ENCODE results near the gene ZBTB9.

ZBTB9 gene

DNA sequence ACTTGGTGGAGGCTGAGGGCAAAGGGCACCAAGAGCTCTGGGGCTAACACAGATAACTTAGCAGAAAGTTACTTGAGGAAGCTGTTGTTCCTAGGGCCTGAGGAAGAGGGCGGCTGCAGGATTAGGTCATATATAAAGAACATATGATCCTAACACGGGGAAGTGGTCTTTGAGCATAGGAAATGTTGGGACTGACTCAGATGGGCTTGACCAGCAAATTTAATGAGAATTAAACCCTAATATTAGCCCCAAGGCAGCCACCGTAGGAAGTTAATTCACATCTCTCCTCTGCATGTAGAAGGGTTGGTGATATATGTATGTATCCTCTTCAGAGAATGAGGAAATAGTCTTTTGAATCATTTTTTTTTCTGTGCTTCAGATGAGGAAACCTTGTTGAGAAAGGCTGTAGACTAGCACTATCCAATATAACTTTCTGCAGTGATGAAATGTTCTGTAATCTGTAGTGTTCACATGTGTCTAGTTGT, 9.2 kb upstream of the ZBTB9 start:
- H2AFZ ChIP-seq (ENCODE audit: low read length), result no peak overlapping the region
- H3K36me3 ChIP-seq (ENCODE audit: insufficient read depth, low read length), result peaks cover 24% of the 10 kb centered on the region; the same call in 1 of the 2 replicates
- H3K4me2 ChIP-seq (ENCODE audit: low read depth, low read length, poor library complexity, severe bottlenecking), result no peak overlapping the region
- no peaks in the 10 kb centered on the region for H3K79me2 ChIP-seq (ENCODE audit: insufficient read depth, low read length)
- no peak overlapping the region for H3K4me3 ChIP-seq (ENCODE audit: low read length, poor library complexity, severe bottlenecking)
- H3F3A ChIP-seq (ENCODE audit: low read depth), result no peaks in the 10 kb centered on the region
- H3K9me3 ChIP-seq (ENCODE audit: insufficient read depth, low read depth, low read length), result no peaks in the 10 kb centered on the region
- no peak overlapping the region for H3K9ac ChIP-seq (ENCODE audit: low read depth, low read length, poor library complexity, severe bottlenecking)
- H3K4me1 ChIP-seq (ENCODE audit: insufficient read depth, low read length, poor library complexity, severe bottlenecking), result no peaks in the 10 kb centered on the region
- H3K27me3 ChIP-seq (ENCODE audit: insufficient read depth, low read length, poor library complexity, severe bottlenecking), result no peaks in the 10 kb centered on the region
- no peaks in the 10 kb centered on the region for H3K9me2 ChIP-seq (replicated peaks; ENCODE audit: low read depth, low read length)
- no peaks in the 10 kb centered on the region for H4K20me1 ChIP-seq (ENCODE audit: insufficient read depth, low read length, poor library complexity, severe bottlenecking)
- TF ChIP-seq EZH2phosphoT487 (IDR thresholded peaks at IDR 0.05; ENCODE audit: borderline replicate concordance), result no peak
- TF ChIP-seq, protein P1, sequence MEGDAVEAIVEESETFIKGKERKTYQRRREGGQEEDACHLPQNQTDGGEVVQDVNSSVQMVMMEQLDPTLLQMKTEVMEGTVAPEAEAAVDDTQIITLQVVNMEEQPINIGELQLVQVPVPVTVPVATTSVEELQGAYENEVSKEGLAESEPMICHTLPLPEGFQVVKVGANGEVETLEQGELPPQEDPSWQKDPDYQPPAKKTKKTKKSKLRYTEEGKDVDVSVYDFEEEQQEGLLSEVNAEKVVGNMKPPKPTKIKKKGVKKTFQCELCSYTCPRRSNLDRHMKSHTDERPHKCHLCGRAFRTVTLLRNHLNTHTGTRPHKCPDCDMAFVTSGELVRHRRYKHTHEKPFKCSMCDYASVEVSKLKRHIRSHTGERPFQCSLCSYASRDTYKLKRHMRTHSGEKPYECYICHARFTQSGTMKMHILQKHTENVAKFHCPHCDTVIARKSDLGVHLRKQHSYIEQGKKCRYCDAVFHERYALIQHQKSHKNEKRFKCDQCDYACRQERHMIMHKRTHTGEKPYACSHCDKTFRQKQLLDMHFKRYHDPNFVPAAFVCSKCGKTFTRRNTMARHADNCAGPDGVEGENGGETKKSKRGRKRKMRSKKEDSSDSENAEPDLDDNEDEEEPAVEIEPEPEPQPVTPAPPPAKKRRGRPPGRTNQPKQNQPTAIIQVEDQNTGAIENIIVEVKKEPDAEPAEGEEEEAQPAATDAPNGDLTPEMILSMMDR (conservative IDR thresholded peaks at IDR 0.05; ENCODE audit: low read length), result no peak

DNA sequence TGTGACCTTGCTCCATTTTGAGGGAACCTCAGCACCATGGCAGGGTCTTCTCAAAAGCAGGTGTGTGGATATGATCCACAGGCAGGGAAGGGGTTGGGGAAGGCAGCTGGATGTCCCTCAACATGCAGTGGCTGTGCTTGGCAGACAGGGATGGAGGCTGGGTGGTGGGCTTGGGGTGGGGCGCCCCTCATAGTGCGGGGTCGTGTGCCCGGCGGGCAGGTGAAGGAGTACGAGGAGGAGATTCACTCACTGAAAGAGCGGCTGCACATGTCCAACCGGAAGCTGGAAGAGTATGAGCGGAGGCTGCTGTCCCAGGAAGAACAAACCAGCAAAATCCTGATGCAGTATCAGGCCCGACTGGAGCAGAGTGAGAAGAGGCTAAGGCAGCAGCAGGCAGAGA, 8.0 kb upstream of the ZBTB9 start:
- H3K36me3 ChIP-seq (ENCODE audit: insufficient read depth, low read length), result peaks cover 20% of the 10 kb centered on the region; the same call in 1 of the 2 replicates

DNA sequence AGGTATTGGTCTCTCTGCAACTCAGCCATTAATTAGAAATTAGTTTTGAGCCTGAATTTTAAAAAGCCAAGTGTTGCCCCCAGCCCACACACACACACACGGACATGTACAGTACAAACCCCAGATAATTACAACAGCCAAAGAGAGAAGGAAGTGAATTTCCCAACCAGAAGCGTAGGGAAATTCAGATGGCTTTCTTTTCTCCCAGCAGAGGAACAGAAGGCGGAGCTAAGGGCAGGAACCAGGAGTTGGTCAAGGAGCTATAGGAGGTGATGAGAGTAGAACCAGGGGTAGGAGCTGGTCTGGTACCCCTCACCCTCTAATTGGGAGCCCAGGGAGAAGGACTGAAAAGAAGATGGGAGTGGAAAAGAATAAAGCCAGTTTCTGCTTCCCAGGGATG, 3.9 kb upstream of the ZBTB9 start:
- H3K4me3 ChIP-seq (ENCODE audit: low read length, poor library complexity, severe bottlenecking), result no peak overlapping the region
- peaks cover 10% of the 10 kb centered on the region for H3K79me2 ChIP-seq (ENCODE audit: insufficient read depth, low read length)
- no peaks in the 10 kb centered on the region for H3K36me3 ChIP-seq (ENCODE audit: insufficient read depth, low read length)
- H2AFZ ChIP-seq (ENCODE audit: low read length), result no peak overlapping the region
- H4K20me1 ChIP-seq (ENCODE audit: insufficient read depth, low read length, poor library complexity, severe bottlenecking), result no peaks in the 10 kb centered on the region
- H3K9me2 ChIP-seq (replicated peaks; ENCODE audit: low read depth, low read length), result no peaks in the 10 kb centered on the region
- H3K9ac ChIP-seq (ENCODE audit: low read depth, low read length, poor library complexity, severe bottlenecking), result no peak overlapping the region
- no peaks in the 10 kb centered on the region for H3F3A ChIP-seq (ENCODE audit: low read depth)
- no peak overlapping the region for H3K4me2 ChIP-seq (ENCODE audit: low read depth, low read length, poor library complexity, severe bottlenecking)
- TF ChIP-seq, protein P1 (conservative IDR thresholded peaks at IDR 0.05; ENCODE audit: low read length), result no peak
- no peak for TF ChIP-seq EZH2phosphoT487 (IDR thresholded peaks at IDR 0.05; ENCODE audit: borderline replicate concordance)
- peaks cover 7% of the 10 kb centered on the region for H3K4me1 ChIP-seq (ENCODE audit: insufficient read depth, low read length, poor library complexity, severe bottlenecking)
- H3K9me3 ChIP-seq (ENCODE audit: insufficient read depth, low read depth, low read length), result no peaks in the 10 kb centered on the region
- no peaks in the 10 kb centered on the region for H3K27me3 ChIP-seq (ENCODE audit: insufficient read depth, low read length, poor library complexity, severe bottlenecking)

More for the DNA sequence above, 8.0 kb upstream of the ZBTB9 start:
- Histone ChIP-seq H3K9me3 (ENCODE audit: insufficient read depth, low read depth, low read length) (no peaks in the 10 kb centered on the region), H3F3A (ENCODE audit: low read depth) (no peaks in the 10 kb centered on the region), H3K27me3 (ENCODE audit: insufficient read depth, low read length, poor library complexity, severe bottlenecking) (no peaks in the 10 kb centered on the region), H3K4me3 (ENCODE audit: low read length, poor library complexity, severe bottlenecking) (no peak overlapping the region), H3K4me2 (ENCODE audit: low read depth, low read length, poor library complexity, severe bottlenecking) (no peak overlapping the region), H3K4me1 (ENCODE audit: insufficient read depth, low read length, poor library complexity, severe bottlenecking) (no peaks in the 10 kb centered on the region), H3K79me2 (ENCODE audit: insufficient read depth, low read length) (no peaks in the 10 kb centered on the region), H3K9me2 (replicated peaks; ENCODE audit: low read depth, low read length) (no peaks in the 10 kb centered on the region), H3K9ac (ENCODE audit: low read depth, low read length, poor library complexity, severe bottlenecking) (no peak overlapping the region), H2AFZ (ENCODE audit: low read length) (no peak overlapping the region), H4K20me1 (ENCODE audit: insufficient read depth, low read length, poor library complexity, severe bottlenecking) (no peaks in the 10 kb centered on the region)
- no peak for TF ChIP-seq EZH2phosphoT487 (IDR thresholded peaks at IDR 0.05; ENCODE audit: borderline replicate concordance)
- TF ChIP-seq, protein P1 (conservative IDR thresholded peaks at IDR 0.05; ENCODE audit: low read length), result no peak
